Measurements from ENCODE around the gene KANK4. TPM values are rescaled to one million over a fixed set of nuclear protein-coding genes. Genes with fewer than 3 reads are reported as not detected.

Gene KANK4
- total RNA-seq (2022; extraction: Qiagen RNA extraction; ENCODE audit: low read depth) = 0.21 to 0.59 TPM (median 0.44 TPM) in 5 replicates

GRCh38 chr1:62318756-62319544 is at the start of gene KANK4:
Gene KANK4, minus strand, starts transcription at chr1:62319434. Its CDS starts 37,870 bp downstream, at chr1:62281564.

GRCh38 chr1:62194651-62195544 is 124.3 kb downstream of the KANK4 start, which contains the start of gene L1TD1:
Gene L1TD1, plus strand, starts transcription at chr1:62194849. Its CDS starts 11,780 bp downstream, at chr1:62206629.

Other genes with a start within 250 kb of the KANK4 start
- not detected in 5 replicates for gene L1TD1, start 124.6 kb downstream of the KANK4 start, total RNA-seq (2022; extraction: Qiagen RNA extraction; ENCODE audit: low read depth)
- 14.1 to 32.3 TPM (median 20.2 TPM) in 5 replicates for gene USP1, start 117.6 kb upstream of the KANK4 start, total RNA-seq (2022; extraction: Qiagen RNA extraction; ENCODE audit: low read depth)

Data from A549 treated with ZK216348 at 1 μM for 4 hours (cell line).